Common myeloid progenitor, CD34-positive (primary cell): ENCODE measurements around the gene SH2D3A. TPM values are rescaled to one million over a fixed set of nuclear protein-coding genes. Genes with fewer than 3 reads are reported as not detected.

ENCODE experiments used
- CTCF ChIA-PET: fragments of 350-600 bp; sonication (Branson Sonifier 250); formaldehyde crosslinking; loops from one replicate; lab custom pipeline; 2021; ENCODE audit warnings: antibody characterized with exemption; lab: Charles Lee
- POLR2A ChIA-PET: fragments of 350-600 bp; sonication (Branson Sonifier 250); formaldehyde crosslinking; loops from one replicate; lab custom pipeline; 2021; ENCODE audit warnings: antibody characterized with exemption; lab: Charles Lee
- DNase-seq, 3 donors: peaks; one replicate each; pipeline versions ENCODE4 v3.0.0 to v3.0.0-alpha.2; 2013
- H3K27ac ChIP-seq, 2 experiments: 1 replicate in 1 of 2; 2 replicates in 1 of 2; pipeline ENCODE4 v1.7.0; 2013; ENCODE audit warnings: inconsistent platforms in 2 of 2, low read length in 2 of 2, mild to moderate bottlenecking in 2 of 2, low read depth in 1 of 2, moderate library complexity in 1 of 2; ENCODE audit not compliant: severe bottlenecking in 2 of 2, insufficient read depth in 1 of 2, poor library complexity in 1 of 2
- H3K27me3 ChIP-seq, 5 experiments: replicated peaks in 2 of 5; 1 replicate in 3 of 5; 2 replicates in 2 of 5; pipeline versions ENCODE4 v1.6.1 to v1.7.0; 2013; ENCODE audit warnings: low read length in 4 of 5, mild to moderate bottlenecking in 2 of 5, moderate library complexity in 2 of 5, inconsistent platforms in 1 of 5; ENCODE audit not compliant: insufficient read depth in 5 of 5, control insufficient read depth in 4 of 5
- H3K36me3 ChIP-seq, 4 experiments: 1 replicate in 2 of 4; 2 replicates in 2 of 4; pipeline versions ENCODE4 v1.6.1 to v1.7.0; 2013; ENCODE audit warnings: low read length in 3 of 4, control low read depth in 1 of 4, mild to moderate bottlenecking in 1 of 4; ENCODE audit not compliant: control insufficient read depth in 4 of 4, insufficient read depth in 4 of 4
- H3K4me1 ChIP-seq, 4 experiments: 1 replicate in 3 of 4; 2 replicates in 1 of 4; pipeline versions ENCODE4 v1.6.1 to v1.7.1; 2013; ENCODE audit warnings: low read length in 3 of 4, mild to moderate bottlenecking in 3 of 4, control low read depth in 1 of 4, inconsistent platforms in 1 of 4, moderate library complexity in 1 of 4; ENCODE audit not compliant: control insufficient read depth in 4 of 4, insufficient read depth in 4 of 4; ENCODE audit errors: control extremely low read depth in 1 of 4
- H3K4me3 ChIP-seq, 7 experiments: 1 replicate in 4 of 7; 2 replicates in 3 of 7; pipeline versions ENCODE4 v1.5.1 to v1.7.0; 2013; ENCODE audit warnings: mild to moderate bottlenecking in 7 of 7, low read length in 6 of 7, moderate library complexity in 6 of 7, inconsistent platforms in 2 of 7, low read depth in 2 of 7, control low read depth in 1 of 7; ENCODE audit not compliant: insufficient read depth in 4 of 7, control insufficient read depth in 1 of 7; ENCODE audit errors: extremely low read depth in 1 of 7
- H3K9me3 ChIP-seq, 5 experiments: 1 replicate in 4 of 5; 2 replicates in 1 of 5; pipeline versions ENCODE4 v1.6.1 to v1.7.1; 2013; ENCODE audit warnings: low read length in 4 of 5, mild to moderate bottlenecking in 2 of 5, inconsistent platforms in 1 of 5, low read depth in 1 of 5, moderate library complexity in 1 of 5; ENCODE audit not compliant: control insufficient read depth in 4 of 5, insufficient read depth in 2 of 5; ENCODE audit errors: control extremely low read depth in 1 of 5
- WGBS: methylation state at CpG from one replicate; pipeline ENCODE4 v1.1.5; 2013; ENCODE audit not compliant: insufficient coverage; 5-methylcytosine and 5-hydroxymethylcytosine counted together
- polyA plus RNA-seq: library from polyadenylated mRNA; unstranded; fragments of 120-200 nt; gene quantifications from one replicate; pipeline ENCODE4 v1.2.1, GENCODE V29; 2013

Gene SH2D3A
- polyA plus RNA-seq: 5.1 TPM

DNA sequence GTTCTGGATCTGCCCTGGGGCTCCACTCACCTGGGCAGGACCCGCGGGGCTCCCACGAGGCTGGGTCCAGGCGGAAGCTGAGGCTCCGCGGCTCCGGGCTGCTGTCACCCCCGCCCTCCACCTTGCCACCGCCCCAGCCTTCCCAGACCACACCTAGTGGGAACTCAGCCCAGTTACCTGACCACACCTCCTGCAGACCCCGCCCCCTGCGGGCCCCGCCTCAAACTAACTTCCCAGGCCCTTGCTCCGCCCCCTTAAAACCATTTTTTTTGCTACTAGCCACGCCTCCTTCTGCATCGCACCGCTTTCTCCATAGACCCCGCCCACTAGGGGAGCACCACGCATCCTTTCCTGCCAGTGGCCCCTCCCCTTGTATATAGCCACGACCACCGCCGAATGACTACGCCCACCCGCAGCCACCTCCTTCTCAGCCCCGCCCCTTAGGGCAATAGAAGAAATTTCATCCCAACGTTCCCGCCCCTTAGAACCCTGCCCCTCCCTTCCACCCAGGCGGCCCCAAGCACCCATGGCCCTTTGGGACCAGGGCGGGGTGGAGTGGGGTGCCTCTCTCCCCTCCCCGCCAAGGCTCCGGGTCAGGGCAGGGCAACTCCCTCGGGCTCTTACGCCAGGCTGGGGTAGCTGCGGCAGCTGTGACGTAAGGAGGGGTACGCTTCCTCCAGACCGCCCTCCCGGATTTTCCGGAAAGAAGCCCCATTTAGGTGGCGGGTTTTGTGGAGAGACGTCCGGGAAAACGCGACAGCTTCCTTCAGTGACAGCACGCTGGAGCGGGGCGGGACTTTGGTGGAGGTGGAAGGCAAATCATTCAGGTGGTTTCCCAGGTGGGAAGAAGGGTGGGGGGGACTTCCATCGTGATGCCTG lies at the start of gene SH2D3A:
TSS of gene SH2D3A (minus strand) at position 79 of the 879 bp plus-strand sequence. CDS start 3,687 bp downstream, outside the sequence.
- DNase-seq: peak; percentile 94 to 96 (median 96)
- CTCF ChIA-PET: interaction anchor here (1.2 to 9.5 kb wide), 3 partner anchors 13 to 35 kb away, joined by 3 to 92 read pairs (median 6); no protein-coding TSS in a partner anchor
- 2% methylated on average over 34 of the region's 47 CpGs for WGBS
- peak within 1 kb of the TSS in 1 of 2 experiments; percentile 51 for H3K27ac ChIP-seq
- no peaks in the 10 kb centered on the region for H3K36me3 ChIP-seq
- H3K27me3 ChIP-seq: no peaks in the 10 kb centered on the region
- peak within 1 kb of the TSS; percentile 34 to 93 (median 76) for H3K4me3 ChIP-seq
- no peaks in the 10 kb centered on the region for H3K9me3 ChIP-seq
- peaks cover 2 to 26% (median 21%) of the 10 kb centered on the region in 4 experiments for H3K4me1 ChIP-seq
- POLR2A ChIA-PET: interaction anchor here (0.5 to 1.2 kb wide), 3 partner anchors 34 to 95 kb away, joined by 3 to 7 read pairs (median 3); no protein-coding TSS in a partner anchor

DNA sequence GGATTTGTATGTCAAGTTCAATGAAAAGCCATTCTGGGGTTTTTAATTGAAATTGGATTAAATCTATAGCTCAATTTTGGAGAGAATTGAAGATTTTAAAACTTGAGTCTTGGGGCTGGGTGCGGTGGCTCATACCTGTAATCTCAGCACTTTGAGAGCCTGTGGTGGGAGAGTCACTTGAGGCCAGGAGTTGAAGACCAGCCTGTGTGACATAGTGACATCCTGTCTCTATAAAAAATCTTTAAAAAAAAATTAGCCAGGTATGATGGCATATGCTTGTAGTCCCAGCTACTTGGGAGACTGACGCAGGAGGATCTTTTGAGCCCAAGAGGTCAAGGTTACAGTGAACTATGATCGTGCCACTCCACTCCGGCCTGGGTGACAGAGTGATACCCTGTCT lies 46.4 kb upstream of the SH2D3A start:
- H3K36me3 ChIP-seq: peaks cover 0 to 24% (median 19%) of the 10 kb centered on the region in 4 experiments
- ChIA-PET CTCF (interaction anchor here (1.0 to 6.2 kb wide), 4 partner anchors 11 to 310 kb away, joined by 3 to 62 read pairs (median 5); partner anchors contain the start of gene VAV1), POLR2A (interaction anchor here (1.0 kb wide), 1 partner anchor 11 kb away, joined by 3 read pairs; no protein-coding TSS in a partner anchor)
- no peaks in the 10 kb centered on the region for H3K27me3 ChIP-seq
- peaks cover 0 to 3% (median 0%) of the 10 kb centered on the region in 4 experiments for H3K4me1 ChIP-seq
- WGBS: 100% methylated on average over 1 of the region's 4 CpGs
- no peak overlapping the region for H3K4me3 ChIP-seq
- H3K9me3 ChIP-seq: peaks cover 0 to under 1% (median 0%) of the 10 kb centered on the region in 5 experiments
- no peak overlapping the region for H3K27ac ChIP-seq
- no peak for DNase-seq

DNA sequence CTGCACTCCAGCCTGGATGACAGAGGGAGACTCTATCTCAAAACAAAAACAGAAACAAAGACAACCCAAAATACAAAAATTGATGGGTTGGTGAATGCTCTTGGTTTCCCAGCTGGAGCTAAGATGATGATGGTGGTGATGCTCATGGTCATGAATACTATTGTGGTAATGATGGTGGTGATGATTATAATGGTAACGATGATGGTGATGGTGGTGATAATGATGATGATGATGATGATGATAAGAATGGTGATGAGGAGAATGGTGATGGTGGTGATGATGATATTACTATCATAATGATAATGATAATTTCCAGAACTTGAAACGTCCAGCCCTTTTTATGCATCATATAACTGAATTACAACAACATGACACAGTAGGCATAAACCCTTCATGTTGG lies 45.4 kb upstream of the SH2D3A start:
- POLR2A ChIA-PET: no interaction called here
- H3K27me3 ChIP-seq: no peaks in the 10 kb centered on the region
- H3K9me3 ChIP-seq: peaks cover 0 to 6% (median 0%) of the 10 kb centered on the region in 5 experiments
- no peak overlapping the region for H3K27ac ChIP-seq
- CTCF ChIA-PET: interaction anchor here (6.2 kb wide), 1 partner anchor 10 kb away, joined by 62 read pairs; no protein-coding TSS in a partner anchor
- no peak for DNase-seq
- no CpG with 5 or more reads among the region's 2 CpGs for WGBS
- peaks cover 0 to 3% (median 0%) of the 10 kb centered on the region in 4 experiments for H3K4me1 ChIP-seq
- H3K4me3 ChIP-seq: no peak overlapping the region
- H3K36me3 ChIP-seq: peaks cover 0 to 31% (median 18%) of the 10 kb centered on the region in 4 experiments

DNA sequence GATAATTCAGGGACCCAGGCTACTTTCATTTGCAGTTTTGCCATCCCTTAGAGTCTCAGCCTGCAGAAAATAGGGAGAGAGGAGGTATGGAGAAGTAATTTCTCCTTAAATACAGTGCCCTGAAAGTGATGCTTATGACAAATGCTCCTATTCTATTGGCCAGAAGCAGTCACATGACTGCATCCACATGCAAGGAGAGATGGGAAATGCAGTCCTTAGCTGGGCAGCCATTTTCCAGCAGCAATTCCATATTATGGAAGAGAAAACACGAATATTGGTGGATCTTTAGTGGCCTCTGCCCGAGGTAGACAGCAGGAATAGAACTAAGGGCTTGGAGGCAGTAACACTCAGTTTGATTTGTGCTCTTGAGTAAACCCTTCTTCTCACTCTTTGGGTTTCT lies 44.7 kb upstream of the SH2D3A start:
- Histone ChIP-seq H3K4me1 (peaks cover 0 to 3% (median 0%) of the 10 kb centered on the region in 4 experiments), H3K27ac (no peak overlapping the region), H3K36me3 (peaks cover 0 to 31% (median 18%) of the 10 kb centered on the region in 4 experiments), H3K27me3 (no peaks in the 10 kb centered on the region), H3K9me3 (peaks cover 0 to 6% (median 0%) of the 10 kb centered on the region in 5 experiments), H3K4me3 (no peak overlapping the region)
- peak; percentile 44 to 70 (median 62) for DNase-seq
- POLR2A ChIA-PET: interaction anchor here (0.5 kb wide), 1 partner anchor 10 kb away, joined by 3 read pairs; no protein-coding TSS in a partner anchor
- 96% methylated on average over 2 of the region's 2 CpGs for WGBS
- CTCF ChIA-PET: interaction anchor here (0.6 to 6.2 kb wide), 2 partner anchors 9 to 144 kb away, joined by 3 to 62 read pairs; no protein-coding TSS in a partner anchor

DNA sequence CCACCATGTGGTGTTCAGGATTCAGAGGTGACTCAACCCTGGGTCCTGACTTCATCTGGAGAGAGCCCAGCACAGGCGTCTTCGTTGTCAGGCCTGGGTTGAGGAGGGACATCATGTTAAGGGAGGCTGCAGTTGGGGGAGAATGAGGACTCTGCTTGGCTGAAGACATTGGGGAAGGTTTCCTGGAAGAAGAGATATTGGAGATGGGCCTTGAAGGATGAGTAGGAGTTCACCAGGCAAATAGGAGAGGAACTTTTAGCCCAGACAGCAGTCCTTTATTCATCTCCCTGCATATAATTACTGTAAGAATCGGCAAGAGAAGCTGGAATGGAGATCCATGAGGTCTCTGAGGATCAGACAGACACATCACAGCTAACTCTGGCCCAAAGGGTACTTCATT lies 44.1 kb upstream of the SH2D3A start:
- H3K27me3 ChIP-seq: no peaks in the 10 kb centered on the region
- peaks cover 0 to 37% (median 19%) of the 10 kb centered on the region in 4 experiments for H3K36me3 ChIP-seq
- no peak for DNase-seq
- POLR2A ChIA-PET: no interaction called here
- no peak overlapping the region for H3K27ac ChIP-seq
- no peak overlapping the region for H3K4me3 ChIP-seq
- peaks cover 0 to 3% (median 0%) of the 10 kb centered on the region in 4 experiments for H3K4me1 ChIP-seq
- H3K9me3 ChIP-seq: peaks cover 0 to 6% (median 0%) of the 10 kb centered on the region in 5 experiments
- WGBS: 94% methylated on average over 2 of the region's 3 CpGs
- CTCF ChIA-PET: interaction anchor here (6.2 kb wide), 1 partner anchor 9 kb away, joined by 62 read pairs; no protein-coding TSS in a partner anchor

DNA sequence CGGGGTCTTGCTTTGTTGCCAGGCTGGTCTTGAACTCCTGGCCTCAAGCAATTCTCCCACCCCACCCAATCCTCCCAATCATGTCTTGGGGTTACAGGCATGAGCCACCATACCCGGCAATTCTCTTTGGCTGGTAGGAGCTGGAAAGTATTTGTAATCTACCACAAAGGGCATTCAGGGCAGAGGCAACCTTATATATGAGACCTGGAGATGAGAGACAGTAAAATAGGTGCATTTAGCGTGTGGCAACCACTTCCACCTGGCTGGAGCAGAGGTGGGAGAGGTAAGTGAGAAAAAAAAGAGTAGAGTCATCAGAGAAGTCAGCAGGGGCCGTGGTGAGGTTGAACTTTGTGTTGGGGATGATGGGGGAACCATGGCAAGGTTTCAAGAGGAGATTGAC lies 42.0 kb upstream of the SH2D3A start:
- ChIA-PET POLR2A (no interaction called here), CTCF (interaction anchor here (0.8 to 1.2 kb wide), 5 partner anchors 14 to 163 kb away, joined by 3 to 4 read pairs (median 3); no protein-coding TSS in a partner anchor)
- H3K4me1 ChIP-seq: peaks cover 0 to 1% (median 0%) of the 10 kb centered on the region in 4 experiments
- H3K9me3 ChIP-seq: peaks cover 0 to 6% (median 0%) of the 10 kb centered on the region in 5 experiments
- no peaks in the 10 kb centered on the region for H3K27me3 ChIP-seq
- H3K4me3 ChIP-seq: no peak overlapping the region
- H3K36me3 ChIP-seq: peaks cover 0 to 35% (median 12%) of the 10 kb centered on the region in 4 experiments
- H3K27ac ChIP-seq: no peak overlapping the region
- no peak for DNase-seq
- WGBS: 93% methylated on average over 4 of the region's 4 CpGs
